A549 treated with AZD2906 at 1 μM for 4 hours (cell line): ENCODE data around the gene ENAM. TPM values are rescaled to one million over a fixed set of nuclear protein-coding genes. Genes with fewer than 3 reads are reported as not detected.

Experiments used
- total RNA-seq: library from RNA; stranded (reverse); fragments of 200-300 nt; extraction: Qiagen RNA extraction; gene quantifications from 5 replicates; pipeline ENCODE4 v1.2.3, GENCODE V29; 2022

The ENAM gene, protein sequence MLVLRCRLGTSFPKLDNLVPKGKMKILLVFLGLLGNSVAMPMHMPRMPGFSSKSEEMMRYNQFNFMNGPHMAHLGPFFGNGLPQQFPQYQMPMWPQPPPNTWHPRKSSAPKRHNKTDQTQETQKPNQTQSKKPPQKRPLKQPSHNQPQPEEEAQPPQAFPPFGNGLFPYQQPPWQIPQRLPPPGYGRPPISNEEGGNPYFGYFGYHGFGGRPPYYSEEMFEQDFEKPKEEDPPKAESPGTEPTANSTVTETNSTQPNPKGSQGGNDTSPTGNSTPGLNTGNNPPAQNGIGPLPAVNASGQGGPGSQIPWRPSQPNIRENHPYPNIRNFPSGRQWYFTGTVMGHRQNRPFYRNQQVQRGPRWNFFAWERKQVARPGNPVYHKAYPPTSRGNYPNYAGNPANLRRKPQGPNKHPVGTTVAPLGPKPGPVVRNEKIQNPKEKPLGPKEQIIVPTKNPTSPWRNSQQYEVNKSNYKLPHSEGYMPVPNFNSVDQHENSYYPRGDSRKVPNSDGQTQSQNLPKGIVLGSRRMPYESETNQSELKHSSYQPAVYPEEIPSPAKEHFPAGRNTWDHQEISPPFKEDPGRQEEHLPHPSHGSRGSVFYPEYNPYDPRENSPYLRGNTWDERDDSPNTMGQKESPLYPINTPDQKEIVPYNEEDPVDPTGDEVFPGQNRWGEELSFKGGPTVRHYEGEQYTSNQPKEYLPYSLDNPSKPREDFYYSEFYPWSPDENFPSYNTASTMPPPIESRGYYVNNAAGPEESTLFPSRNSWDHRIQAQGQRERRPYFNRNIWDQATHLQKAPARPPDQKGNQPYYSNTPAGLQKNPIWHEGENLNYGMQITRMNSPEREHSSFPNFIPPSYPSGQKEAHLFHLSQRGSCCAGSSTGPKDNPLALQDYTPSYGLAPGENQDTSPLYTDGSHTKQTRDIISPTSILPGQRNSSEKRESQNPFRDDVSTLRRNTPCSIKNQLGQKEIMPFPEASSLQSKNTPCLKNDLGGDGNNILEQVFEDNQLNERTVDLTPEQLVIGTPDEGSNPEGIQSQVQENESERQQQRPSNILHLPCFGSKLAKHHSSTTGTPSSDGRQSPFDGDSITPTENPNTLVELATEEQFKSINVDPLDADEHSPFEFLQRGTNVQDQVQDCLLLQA
- total RNA-seq = 0.01 to 0.02 TPM in 2 of 5 replicates, not detected in the others

DNA sequence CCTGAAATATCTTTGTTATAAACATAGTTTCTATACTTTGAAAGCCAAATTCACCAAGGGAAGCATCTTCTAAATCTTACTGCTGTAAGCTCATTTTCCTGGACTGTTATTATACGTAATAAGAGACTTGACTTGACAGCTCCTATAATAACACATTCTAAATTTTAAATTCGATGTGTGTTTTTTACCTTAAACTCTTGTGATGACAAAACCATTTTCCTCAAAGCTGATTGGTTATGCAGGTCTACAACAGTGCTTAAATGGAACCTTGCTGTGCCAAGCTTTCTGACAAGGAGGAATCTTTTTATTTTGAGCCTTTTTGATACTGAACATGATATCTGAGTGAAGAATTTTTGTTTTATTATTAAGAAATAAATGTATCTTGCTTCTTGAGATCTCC, at the start of gene ENAM:
Gene ENAM, plus strand, starts transcription at position 301 of the 400 bp plus-strand sequence. CDS start 757 bp downstream, outside the sequence.

DNA sequence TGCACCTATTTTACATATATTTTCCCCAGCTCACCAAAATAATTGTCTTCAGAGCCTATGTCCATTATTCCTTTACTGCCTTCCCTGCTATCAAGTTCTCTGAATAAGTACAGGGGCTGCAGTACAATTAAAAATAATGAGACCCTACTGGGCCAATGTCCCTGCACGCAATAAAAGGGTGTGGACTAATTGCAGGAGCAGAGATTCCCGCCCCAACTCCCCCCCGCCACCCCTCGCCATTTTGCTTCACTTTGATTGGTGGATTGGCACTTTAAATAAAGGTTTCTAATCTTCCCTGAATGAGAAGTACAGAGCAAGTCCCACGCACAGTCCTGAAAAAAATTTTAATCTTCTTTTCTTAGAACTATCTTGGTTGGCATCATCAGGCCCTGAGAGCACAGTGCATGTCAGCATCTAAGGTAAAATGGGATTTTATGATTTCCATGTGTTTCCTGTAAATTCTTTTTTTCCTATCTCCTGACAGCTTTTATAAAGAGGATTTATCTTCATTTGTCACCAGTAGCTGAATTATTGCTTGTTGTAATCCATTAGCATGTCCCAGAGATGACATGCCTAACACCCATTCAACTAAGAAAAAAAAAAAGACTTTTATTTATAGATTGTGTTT, 36.5 kb upstream of the ENAM start, which contains the start of gene AMBN:
Gene AMBN, plus strand, starts transcription at position 302 of the 628 bp plus-strand sequence. Its CDS starts 103 bp downstream, at position 405.

DNA sequence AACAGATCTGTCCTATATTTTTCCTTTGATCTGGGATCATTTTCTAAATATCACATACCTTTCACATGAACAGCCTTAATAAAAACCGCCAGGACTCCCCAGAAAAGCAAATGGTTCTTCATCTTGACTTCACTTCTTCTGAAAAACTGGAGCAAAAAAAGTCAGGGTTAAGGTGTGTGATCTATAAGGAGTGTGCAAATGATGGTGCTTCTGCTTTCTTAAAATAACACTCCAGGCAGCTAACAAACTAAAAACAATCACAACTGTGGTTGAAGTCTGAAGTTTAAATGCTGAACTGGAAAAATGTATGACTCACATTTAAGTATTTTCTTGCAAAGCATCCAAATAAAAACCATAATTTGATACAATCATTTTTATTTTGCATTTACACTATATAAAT, 37.8 kb downstream of the ENAM start, which contains the start of gene JCHAIN:
Gene JCHAIN, minus strand, starts transcription at position 140 of the 400 bp plus-strand sequence. Its CDS starts 18 bp downstream, at position 122.

DNA sequence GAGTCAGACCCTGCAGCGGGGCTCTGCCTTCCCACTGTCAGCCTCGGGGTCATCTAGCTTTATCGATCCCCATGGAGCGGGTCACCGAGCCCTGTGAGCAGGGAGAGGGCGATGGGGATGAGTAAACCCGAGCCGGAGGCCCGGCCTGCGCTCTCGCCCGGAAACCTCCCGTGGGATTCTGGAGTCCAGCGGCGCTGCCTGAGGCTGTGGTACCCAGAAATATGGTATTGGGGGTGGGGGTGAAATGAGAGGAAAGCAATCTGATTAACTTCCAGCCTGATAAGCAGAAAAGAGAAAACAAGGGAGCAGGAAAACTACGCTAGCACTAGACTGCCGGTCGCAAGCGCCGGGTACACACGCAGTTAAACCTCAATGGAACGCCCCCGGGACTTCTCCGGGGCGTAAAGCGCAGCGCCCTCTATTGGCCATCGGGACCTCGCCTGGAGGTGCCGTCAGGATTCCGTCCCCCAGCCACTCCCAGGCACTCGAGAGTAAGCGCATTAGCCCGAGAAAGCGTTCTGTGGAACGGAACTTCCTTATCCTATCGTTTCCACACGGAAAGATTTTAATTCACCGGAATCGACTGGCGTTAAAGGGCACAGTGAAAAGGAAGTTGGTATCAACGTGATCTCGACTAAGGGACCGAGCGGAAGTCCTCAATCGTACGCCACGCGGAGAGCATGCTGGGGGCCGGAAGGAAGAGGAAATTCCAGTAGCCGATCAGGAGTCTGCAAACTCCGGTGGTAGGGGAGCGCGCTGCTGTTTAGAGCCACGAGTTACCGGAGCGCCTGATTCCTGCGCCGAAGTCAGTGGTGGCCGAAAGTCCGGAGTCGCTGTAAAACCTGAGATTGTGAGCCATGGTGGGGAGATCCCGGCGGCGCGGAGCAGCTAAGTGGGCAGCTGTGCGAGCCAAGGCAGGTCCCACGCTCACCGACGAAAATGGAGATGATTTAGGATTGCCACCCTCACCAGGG, 59.6 kb downstream of the ENAM start, which contains the start of gene UTP3:
Gene UTP3, plus strand, starts transcription at position 712 of the 974 bp plus-strand sequence. Its CDS starts 146 bp downstream, at position 858.

Other genes starting within 250 kb of the ENAM start
- not detected in 5 replicates for gene SMR3B, start 245.6 kb upstream of the ENAM start, total RNA-seq
- gene OPRPN, start 230.8 kb upstream of the ENAM start, total RNA-seq = not detected in 5 replicates
- gene MUC7, start 156.5 kb upstream of the ENAM start, total RNA-seq = not detected in 5 replicates
- 0.08 to 0.15 TPM in 2 of 5 replicates, not detected in the others for gene AMTN, start 110.2 kb upstream of the ENAM start, total RNA-seq
- gene AMBN, start 36.5 kb upstream of the ENAM start, total RNA-seq = not detected in 5 replicates
- 0.10 to 0.24 TPM (median 0.16 TPM) in 3 of 5 replicates, not detected in the others for gene JCHAIN, start 37.8 kb downstream of the ENAM start, total RNA-seq
- gene UTP3, start 59.8 kb downstream of the ENAM start, total RNA-seq = 31.6 to 40.9 TPM (median 34.0 TPM) in 5 replicates
- gene RUFY3, start 93.2 kb downstream of the ENAM start, total RNA-seq = 6.0 to 8.2 TPM (median 6.4 TPM) in 5 replicates
- 71.3 to 85.1 TPM (median 75.2 TPM) in 5 replicates for gene GRSF1, start 211.1 kb downstream of the ENAM start, total RNA-seq